GM18505 (cell line): ENCODE measurements around the gene PYGM.
"Not testable (repeated sequence)": the region's sequence is repeated elsewhere in the genome, so short reads cannot be mapped to it uniquely, and the experiment has no call there.

ENCODE experiments used
- ATAC-seq: cut with Tn5 transposase; IDR thresholded peaks from one replicate; pipeline ENCODE4 v1.9.1; 2021; ENCODE audit not compliant: unreplicated experiment
- POLR2A ChIP-seq: IDR thresholded peaks from 4 replicates; pipeline ENCODE4 v1.6.1; 2011; ENCODE audit warnings: borderline replicate concordance; ENCODE audit not compliant: insufficient read depth, insufficient read length; ENCODE audit errors: extremely low read depth

The PYGM gene

DNA sequence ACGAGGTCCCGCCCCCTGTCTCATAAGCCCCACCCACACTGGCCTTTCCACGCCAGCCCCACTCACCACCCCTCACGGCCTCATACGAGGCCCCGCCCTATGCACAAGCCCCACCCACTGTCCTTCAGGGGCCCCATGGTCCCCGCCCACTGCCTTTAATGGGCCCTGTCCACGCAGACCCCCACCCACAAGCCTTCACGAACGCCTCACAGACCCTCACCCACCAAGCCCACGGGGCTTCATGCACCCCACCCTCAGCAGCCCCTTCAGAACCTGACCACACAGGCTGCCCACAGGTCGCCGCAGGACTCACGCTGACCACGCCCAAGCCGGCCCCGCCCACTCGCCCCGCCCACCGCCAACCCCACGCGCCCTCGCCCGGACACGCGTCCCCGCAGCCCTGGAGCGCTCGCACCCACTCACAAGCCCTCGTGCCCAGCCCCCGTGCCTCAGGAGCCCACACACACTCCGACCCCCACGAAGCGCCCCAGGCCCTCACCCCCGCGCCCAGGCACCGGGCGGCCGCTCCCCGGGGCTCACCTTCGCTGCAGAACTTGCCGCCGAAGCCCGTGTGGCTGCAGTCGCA is 47.3 kb downstream of the PYGM start:
- TF ChIP-seq POLR2A = no peak
- ATAC-seq = no peak

DNA sequence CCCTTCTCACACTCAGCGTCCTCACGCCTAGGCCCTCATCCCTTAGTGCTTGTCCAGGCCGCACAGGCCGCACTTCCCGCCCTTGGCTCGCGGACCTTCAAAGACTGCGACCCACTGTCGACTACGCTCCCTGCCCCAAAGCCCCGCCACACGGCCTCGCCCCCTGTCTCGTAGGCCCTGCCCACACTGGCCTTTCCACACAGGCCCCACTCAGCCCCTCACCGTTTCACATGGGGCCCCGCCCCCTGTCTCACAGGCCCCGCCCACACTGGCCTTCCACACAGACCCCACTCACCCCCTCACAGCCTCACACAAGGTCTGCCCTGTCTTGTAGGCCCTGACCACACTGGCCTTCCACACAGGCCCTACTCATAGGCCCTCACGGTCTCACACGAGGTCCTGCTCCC is 47.8 kb downstream of the PYGM start:
- no peak for ATAC-seq
- no peak for TF ChIP-seq POLR2A

DNA sequence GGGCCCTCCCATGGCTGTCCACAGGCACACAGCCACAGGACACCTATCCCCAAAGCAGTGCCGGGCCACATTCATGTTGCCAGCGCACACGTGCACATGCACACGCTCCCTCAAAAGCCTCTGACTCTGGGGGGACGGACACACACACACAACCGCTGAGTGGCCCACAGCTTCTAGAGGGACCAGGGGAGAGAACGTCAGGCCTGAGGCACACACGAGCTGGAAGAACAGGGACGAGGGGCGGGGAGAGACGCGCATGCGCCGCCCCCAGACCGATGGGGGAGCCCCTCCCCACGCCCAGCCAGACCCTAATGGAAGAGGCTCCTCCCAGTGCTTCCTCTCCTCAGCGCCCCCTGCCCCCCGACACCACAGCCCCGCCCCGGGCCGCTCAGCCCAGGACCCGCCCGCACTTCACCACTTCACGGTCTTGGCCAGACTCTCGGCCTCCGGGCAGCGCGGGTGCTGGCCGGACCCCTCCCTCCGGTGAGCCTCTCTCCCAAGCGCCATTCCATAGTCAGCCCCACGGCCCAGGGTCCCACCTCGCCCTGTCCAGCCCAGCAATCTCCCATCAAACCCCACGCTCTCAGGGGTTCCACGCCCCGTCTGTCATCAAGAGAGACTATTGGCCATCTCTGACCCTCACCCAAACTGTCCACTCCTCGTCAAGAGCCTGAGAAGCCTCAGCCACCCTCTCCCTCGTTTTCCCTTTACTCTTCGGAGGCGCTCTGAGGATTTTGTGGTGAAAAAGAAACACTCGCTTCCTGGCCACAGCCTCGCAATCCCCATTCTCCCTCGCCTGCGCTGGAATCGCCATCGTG is 48.4 kb downstream of the PYGM start:
- no peak for TF ChIP-seq POLR2A
- ATAC-seq = no peak

DNA sequence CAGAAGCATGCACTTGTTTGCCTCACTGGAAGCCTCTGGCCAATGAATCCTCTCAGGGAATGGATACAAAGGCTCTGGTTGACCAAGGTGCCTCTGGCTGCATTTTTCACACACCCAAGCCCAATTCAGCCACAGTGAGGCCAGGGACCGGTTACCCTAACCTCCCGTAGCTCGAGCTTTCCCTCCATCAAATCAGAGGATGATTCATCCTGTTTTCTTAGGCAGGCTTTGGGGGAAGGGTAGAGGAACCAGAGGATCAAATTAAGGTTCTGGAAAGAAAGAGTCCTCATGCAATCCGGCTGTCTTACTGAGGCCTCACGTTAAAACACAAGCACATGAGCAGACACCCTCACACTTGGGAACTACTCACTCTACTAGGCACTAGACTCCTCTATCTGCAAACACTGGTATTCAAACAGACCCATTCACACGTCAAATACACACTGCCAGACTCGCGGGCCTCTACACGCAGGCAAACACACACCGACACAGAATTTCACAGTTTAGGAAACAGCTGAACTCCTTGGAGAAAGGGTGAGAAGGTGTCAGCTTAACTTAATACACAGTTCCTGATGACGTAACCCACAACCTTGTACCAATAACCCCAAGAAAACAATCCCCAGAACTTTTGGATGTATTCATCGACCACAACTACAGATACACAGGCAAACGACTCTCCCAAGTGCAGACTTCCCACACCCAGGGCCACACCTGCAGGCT is 49.2 kb downstream of the PYGM start:
- no peak for ATAC-seq
- no peak for TF ChIP-seq POLR2A

DNA sequence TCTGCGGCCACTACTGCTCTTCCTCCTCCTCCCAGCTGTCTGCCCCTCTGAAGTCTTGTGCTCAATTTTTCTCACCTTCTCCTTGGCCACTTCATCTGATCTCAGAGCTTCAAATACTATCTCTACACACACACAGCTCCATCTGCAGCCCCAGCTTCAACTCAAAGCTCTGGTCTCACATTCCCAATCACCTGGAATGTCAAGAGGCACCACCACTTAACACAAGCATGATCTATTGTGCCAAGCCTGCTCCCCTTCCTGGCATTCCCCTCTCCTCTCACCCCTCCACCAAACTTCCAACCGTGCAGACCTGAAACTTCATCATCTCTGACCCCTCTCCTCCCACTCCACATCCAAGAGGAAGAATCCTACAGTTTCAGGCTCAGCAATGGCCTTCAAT is 54.3 kb downstream of the PYGM start:
- no peak for ATAC-seq
- TF ChIP-seq POLR2A = no peak

DNA sequence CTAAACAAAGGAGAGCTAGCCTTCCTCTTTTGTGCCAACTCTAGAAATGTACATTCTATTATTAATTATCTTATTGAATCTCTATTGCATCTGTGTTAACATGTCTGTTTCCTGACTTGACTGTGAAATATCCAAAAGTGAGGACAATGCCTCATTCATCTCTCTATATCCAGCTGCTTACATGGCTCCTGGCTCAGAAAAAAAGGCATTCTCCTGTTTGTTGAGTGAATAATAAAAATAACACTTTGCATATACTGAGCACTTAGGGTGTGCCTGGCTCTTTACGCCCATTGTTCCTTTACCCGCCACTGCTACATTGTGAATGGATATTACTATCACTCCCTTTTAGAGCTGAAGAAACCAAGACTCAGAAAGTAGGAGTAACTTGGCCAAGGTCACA is 56.7 kb downstream of the PYGM start:
- ATAC-seq = no peak
- TF ChIP-seq POLR2A = no peak

DNA sequence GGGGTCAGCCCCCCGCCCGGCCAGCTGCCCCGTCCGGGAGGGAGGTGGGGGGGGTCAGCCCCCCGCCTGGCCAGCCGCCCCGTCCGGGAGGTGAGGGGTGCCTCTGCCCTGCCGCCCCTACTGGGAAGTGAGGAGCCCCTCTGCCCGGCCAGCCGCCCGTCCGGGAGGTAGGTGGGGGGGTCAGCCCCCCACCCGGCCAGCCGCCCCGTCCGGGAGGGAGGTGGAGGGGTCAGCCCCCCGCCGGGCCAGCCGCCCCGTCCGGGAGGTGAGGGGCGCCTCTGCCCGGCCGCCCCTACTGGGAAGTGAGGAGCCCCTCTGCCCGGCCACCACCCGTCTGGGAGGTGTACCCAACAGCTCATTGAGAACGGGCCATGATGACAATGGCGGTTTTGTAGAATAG is 57.8 kb downstream of the PYGM start:
- ATAC-seq = not testable (repeated sequence)

DNA sequence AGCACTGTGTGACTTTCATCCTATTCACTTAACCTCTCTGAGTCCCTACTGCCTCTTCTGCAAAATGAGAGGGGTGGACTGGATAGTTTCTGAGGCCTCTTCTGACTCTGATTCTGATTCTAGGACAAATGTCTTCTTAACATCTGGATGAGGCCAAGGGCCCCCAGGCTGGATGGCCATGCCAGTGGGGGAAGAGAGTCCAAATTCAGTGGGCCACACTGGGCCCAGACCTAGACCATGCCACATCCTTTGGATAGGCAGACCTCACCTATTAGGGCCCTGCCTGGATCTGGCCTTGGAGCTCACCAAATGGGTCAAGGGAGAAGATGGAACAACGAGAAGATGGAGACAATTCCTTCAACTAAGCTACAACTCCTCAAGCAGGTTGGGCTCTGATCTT is 61.3 kb downstream of the PYGM start:
- no peak for ATAC-seq
- TF ChIP-seq POLR2A = no peak

DNA sequence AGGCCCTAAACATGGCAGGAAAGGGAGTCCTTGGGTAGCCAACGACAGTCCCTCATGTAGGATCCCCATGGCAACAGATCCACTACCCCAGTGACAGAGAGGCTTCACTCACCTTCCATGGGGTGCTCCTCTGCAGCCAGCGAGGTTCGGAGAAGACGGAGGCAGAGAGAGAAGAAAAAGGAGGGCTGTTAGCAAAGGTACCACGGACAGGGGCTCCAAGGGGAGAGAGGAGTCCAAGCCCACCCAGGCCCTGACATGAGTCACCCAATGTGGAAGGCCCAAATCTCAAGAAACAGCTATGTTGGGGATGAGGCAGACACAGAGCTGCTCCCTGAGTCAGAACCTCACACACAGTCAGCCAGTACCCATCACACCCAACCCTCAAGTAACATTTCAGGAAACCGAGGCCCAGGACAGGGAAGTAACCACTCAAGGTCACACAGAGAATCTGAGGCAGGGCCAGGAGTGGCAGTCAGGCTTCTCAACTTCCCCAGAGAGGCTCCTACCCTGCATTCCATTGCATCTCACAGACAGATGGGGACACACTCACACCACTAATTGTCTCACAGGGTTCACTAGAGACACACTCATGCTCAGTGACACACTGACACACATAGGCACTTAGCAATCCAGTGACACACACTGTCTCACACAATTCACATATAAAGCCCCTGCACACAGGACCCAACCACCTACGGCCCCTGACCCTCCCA is 62.0 kb downstream of the PYGM start:
- ATAC-seq = no peak

More for the DNA sequence above, 62.0 kb downstream of the PYGM start:
- TF ChIP-seq POLR2A = no peak
